ENCODE data around the gene CCNK. TPM values are rescaled to one million over a fixed set of nuclear protein-coding genes. Genes with fewer than 3 reads are reported as not detected.

The CCNK gene
- total RNA-seq, 1 experiment from 2014 or later, result 80.1 TPM

DNA sequence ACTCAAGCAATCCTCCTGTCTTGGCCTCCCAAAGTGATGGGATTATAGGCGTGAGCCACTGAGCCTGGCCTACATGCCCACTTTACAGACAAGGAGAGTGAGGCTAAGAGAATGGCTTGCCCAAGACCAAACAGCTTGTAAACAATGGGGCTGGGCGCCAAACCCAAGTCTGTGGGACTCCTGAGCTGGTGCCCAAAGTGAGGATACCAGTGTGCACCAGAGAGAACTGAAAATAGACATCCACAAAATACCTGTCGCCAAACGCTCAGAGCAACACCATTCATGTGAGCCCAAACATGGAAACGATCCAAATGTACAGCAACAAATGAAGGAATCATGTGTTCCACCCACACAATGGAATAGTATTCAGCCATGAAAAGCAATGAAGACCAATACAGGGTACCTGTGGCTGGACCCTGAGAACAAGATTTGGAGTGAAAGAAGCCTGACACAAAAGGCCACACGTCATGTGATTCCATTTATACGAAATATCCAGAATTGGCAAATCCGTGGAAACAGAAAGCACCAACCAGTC is 38.2 kb downstream of the CCNK start:
- H3K27me3 ChIP-seq (ENCODE audit: insufficient read depth, low read length), result no peaks in the 10 kb centered on the region
- no peak overlapping the region for H3K4ac ChIP-seq (ENCODE audit: low read depth, low read length)
- H4K20me1 ChIP-seq (ENCODE audit: control insufficient read depth, insufficient read depth, insufficient read length), result peaks cover 3% of the 10 kb centered on the region
- no peaks in the 10 kb centered on the region for H3K9me3 ChIP-seq (ENCODE audit: control insufficient read depth, low read depth, low read length)
- H2AFZ ChIP-seq (ENCODE audit: low read length), result no peak overlapping the region
- no peaks in the 10 kb centered on the region for H3K79me1 ChIP-seq (ENCODE audit: insufficient read depth, low read depth, low read length, poor library complexity, severe bottlenecking)
- no peak overlapping the region for H3K18ac ChIP-seq (ENCODE audit: insufficient read length, low read depth, low read length)
- no peaks in the 10 kb centered on the region for H3K23me2 ChIP-seq (ENCODE audit: insufficient read length, low read depth, low read length, poor library complexity, severe bottlenecking)
- H3K36me3 Mint-ChIP-seq (ENCODE audit: insufficient read depth in 1 of 3, low read depth in 3 of 3), result peaks cover 0 to 6% (median 0%) of the 10 kb centered on the region in 3 experiments; a peak in 4 of 7 replicates
- H3K4me3 Mint-ChIP-seq, result no peak overlapping the region
- H3K27ac Mint-ChIP-seq, result no peak overlapping the region; a peak in 1 of 7 replicates
- no CpG with 5 or more reads among the region's 8 CpGs for WGBS (ENCODE audit: extremely low coverage, insufficient read length, low lambda C conversion rate)
- no peak overlapping the region; the same call in 1 of the 2 replicates for H3K14ac ChIP-seq (ENCODE audit: insufficient read depth, low read length)
- no peak overlapping the region for H3K9ac ChIP-seq (ENCODE audit: extremely low read depth, insufficient read length, low read length)
- H3K4me1 ChIP-seq (ENCODE audit: insufficient read depth, low read length), result peaks cover 7% of the 10 kb centered on the region; the same call in 1 of the 2 replicates
- no peak overlapping the region for H4K5ac ChIP-seq (ENCODE audit: insufficient read length, low read depth, low read length)
- H3T11ph ChIP-seq (ENCODE audit: low read length), result no peak overlapping the region
- H3K27ac ChIP-seq (ENCODE audit: insufficient read length, low read depth, low read length), result no peak overlapping the region
- no peak overlapping the region for H3K23ac ChIP-seq (ENCODE audit: insufficient read length, low read depth, low read length)
- no peak overlapping the region for H4K8ac ChIP-seq (replicated peaks; ENCODE audit: insufficient read length, low read depth, low read length)
- no peak overlapping the region for H3K56ac ChIP-seq (ENCODE audit: insufficient read length, low read depth, low read length)
- no peak overlapping the region for H2BK5ac ChIP-seq (ENCODE audit: insufficient read length, low read length)
- H2AK5ac ChIP-seq (ENCODE audit: insufficient read length, low read length), result no peak overlapping the region
- H3K4me2 ChIP-seq (ENCODE audit: insufficient read depth, insufficient read length, low read length), result no peak overlapping the region
- TF ChIP-seq CTCF (conservative IDR thresholded peaks at IDR 0.05), result no peak
- no peaks in the 10 kb centered on the region for H3K9me3 Mint-ChIP-seq
- H2BK12ac ChIP-seq (ENCODE audit: insufficient read length, low read depth, low read length), result no peak overlapping the region
- no peaks in the 10 kb centered on the region for H3K27me3 Mint-ChIP-seq (ENCODE audit: low read depth)
- no peak overlapping the region for H2BK15ac ChIP-seq (ENCODE audit: low read depth, low read length)
- no peak overlapping the region for H2BK20ac ChIP-seq (ENCODE audit: low read depth, low read length, poor library complexity, severe bottlenecking)
- no peak for DNase-seq
- H4K91ac ChIP-seq (ENCODE audit: insufficient read length, low read depth, low read length), result no peak overlapping the region
- H3K79me2 ChIP-seq (ENCODE audit: insufficient read depth, low read length), result no peaks in the 10 kb centered on the region
- H3K4me1 Mint-ChIP-seq, result peaks cover 29 to 36% of the 10 kb centered on the region in 2 experiments
- no peak overlapping the region for H2BK120ac ChIP-seq (ENCODE audit: low read depth, low read length, poor library complexity, severe bottlenecking)
